Fibroblast of skin of back (primary cell): ENCODE data around the gene HOOK2.

Experiments used
- DNase-seq: peaks from one replicate; pipeline ENCODE4 v3.0.0-alpha.2; 2013

The HOOK2 gene

GRCh38 chr19:12794196-12794941, 19.0 kb upstream of the HOOK2 start:
- no peak for DNase-seq

DNA sequence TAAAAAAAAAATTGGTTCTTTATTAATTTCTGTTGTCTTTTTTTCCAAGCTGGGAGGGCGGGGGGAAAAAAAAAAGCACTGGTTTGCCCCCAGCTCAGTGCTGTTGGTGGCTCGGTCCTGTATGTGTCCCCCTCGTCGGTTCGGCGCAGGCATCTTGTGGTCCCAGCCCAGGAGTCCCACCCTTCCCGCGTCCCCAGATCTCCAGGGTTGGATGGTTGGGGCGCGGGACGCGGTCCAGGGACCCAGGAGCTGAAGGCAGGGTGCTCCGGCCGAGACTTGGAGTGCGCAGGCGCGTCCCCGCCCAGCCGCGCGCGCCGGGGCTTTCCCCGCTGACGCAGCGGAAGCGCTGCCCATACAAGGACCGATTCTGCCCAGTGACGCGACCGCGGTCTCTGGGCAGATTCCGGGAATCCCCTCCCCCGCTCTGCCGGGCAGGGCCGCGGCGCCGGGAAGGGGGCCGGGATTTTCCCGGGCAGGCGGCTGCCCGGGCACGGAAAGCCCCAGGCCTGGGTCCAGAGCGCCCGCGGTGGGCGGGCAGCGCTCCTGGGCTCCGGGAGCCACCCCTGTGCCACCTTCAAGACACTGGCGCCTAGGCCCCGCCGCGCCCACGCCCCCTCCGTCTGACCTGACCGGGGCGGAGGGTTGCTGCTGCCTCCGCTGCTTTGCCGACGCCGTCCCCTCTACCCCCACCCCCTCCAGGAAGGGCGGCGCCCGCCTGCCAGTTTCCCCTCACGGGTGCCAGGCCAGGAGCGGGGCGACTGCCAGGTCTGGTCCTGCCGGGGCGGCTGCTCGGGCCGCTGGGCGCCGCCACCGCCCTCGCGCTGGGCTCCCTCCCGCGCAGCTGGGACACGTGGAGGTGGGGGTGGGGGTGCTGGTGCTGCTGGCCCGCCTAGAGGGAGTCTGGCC, 18.2 kb upstream of the HOOK2 start:
- DNase-seq: peak; percentile 91

GRCh38 chr19:12792853-12793289, 17.5 kb upstream of the HOOK2 start:
- no peak for DNase-seq

DNA sequence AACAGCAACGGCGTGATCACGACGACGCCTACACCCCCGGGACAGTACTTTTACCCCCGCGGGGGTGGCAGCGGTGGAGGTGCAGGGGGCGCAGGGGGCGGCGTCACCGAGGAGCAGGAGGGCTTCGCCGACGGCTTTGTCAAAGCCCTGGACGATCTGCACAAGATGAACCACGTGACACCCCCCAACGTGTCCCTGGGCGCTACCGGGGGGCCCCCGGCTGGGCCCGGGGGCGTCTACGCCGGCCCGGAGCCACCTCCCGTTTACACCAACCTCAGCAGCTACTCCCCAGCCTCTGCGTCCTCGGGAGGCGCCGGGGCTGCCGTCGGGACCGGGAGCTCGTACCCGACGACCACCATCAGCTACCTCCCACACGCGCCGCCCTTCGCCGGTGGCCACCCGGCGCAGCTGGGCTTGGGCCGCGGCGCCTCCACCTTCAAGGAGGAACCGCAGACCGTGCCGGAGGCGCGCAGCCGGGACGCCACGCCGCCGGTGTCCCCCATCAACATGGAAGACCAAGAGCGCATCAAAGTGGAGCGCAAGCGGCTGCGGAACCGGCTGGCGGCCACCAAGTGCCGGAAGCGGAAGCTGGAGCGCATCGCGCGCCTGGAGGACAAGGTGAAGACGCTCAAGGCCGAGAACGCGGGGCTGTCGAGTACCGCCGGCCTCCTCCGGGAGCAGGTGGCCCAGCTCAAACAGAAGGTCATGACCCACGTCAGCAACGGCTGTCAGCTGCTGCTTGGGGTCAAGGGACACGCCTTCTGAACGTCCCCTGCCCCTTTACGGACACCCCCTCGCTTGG, 16.9 kb upstream of the HOOK2 start:
- DNase-seq: peak; percentile 60

DNA sequence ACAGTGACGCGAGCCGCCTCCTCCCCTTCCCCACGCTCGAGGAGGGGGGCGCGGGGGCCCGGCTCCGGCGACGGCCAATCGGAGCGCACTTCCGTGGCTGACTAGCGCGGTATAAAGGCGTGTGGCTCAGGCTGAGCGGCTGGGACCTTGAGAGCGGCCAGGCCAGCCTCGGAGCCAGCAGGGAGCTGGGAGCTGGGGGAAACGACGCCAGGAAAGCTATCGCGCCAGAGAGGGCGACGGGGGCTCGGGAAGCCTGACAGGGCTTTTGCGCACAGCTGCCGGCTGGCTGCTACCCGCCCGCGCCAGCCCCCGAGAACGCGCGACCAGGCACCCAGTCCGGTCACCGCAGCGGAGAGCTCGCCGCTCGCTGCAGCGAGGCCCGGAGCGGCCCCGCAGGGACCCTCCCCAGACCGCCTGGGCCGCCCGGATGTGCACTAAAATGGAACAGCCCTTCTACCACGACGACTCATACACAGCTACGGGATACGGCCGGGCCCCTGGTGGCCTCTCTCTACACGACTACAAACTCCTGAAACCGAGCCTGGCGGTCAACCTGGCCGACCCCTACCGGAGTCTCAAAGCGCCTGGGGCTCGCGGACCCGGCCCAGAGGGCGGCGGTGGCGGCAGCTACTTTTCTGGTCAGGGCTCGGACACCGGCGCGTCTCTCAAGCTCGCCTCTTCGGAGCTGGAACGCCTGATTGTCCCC, 16.1 kb upstream of the HOOK2 start, which contains the start of gene JUNB:
JUNB (plus strand) TSS at position 142 of the 706 bp plus-strand sequence; CDS start at position 428, 286 bp downstream.
- DNase-seq: peak; percentile 96

DNA sequence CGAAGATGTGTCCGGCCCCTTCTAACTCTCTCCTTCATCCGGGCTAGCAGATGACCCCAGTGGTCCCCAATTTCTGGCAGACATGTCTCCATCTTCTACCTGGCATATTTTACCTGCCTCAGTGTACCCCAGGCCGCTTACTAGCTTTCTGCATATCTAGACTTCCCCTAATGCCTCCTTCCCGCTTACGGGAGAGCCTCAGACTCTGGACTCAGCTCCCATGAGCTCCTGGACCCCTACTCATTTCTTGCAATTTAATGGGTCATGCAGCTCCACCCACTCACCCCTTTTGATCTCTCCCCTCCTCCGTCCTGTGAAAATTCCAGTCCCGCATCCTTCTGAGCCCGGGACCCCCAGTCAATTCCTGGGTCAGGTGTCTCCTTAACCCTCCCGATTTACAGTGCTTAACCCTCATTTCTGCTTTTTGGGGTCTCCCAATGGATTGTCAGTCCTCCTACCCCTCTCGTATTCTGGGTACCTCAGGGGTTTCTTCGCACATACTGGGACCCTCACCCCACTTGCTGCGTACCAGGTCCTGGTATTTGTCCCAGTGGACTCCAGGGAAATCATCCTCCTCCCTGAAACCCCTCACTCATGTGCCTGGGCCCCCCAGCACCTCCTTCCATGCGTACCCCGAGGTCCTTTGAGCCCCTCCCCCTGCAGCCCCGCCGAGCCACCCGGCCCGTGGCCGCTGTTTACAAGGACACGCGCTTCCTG, 15.4 kb upstream of the HOOK2 start:
- no peak for DNase-seq

DNA sequence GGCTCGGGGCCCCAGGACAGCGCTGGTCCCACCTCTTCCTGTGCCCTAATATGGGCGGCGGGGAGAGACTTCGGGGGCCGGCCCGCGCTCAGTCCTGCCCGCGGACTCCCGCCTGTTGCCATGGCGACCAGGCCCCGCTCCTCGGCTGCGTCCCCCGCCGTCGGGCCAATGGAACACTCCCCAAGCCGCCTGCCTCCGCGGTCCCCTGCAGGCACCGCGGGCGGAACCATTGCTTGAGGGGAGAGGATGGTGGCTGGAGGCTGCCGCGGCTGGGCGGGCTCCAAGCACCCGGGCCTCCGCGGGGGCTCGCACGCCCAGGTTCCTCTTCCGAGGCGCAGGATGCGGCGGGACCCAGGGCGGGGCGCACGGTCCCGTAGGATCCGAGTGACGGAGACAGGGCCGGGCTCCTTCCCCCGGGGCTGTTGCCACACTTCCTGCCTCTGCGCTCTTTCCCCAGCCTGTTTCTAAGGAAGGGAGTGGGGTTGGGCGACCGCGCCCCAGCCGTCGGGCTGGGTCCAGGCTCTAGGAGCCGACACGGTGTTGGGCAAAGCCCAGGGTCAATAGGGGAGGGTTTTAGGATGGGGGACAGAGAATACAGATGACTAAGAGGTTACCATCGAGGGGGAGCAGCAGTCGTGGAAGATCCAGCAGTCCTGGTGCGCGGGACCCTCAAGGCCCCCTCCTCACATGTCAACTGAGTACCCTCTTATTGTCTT, 14.7 kb upstream of the HOOK2 start:
- DNase-seq: peak; percentile 97

DNA sequence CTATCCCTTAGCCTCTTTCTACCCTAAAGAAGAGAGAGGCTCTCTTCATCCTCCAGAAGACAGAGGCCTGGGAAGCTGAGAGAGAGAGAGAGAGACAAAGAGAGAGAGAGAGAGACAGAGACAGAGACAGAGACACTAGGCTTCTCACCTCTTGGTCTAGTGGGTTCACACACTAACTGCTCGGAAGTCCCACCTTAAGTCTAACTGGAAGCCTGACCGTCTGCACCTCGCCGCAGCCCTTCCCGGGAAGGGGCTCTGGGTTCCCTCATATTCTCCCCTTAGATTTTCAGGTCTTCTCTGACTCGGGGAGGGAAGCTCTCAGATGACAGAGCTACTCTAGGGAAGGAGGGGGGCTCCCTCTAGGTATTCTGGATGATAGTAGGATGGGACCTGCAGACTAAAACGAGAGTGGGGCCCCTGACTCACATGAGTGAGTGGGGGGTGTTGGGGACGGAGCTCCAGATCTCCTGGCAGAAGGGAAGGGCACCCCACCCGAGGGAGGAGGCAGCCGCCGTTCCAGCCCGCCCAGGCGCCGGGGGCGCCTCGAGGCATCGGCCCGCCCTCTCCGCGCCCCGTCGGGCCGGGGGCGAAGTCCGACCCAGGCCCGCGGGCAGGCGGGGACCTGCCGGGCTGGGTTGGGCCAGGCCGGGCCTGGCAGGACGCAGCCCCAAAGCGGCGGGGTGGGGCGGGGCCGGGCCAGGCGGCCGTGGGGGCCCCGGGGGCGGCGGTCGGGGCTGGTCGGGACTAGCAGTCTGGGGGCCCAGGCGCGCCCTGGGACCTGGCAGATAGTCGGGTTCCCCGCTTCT, 13.9 kb upstream of the HOOK2 start:
- DNase-seq: no peak

GRCh38 chr19:12788682-12789097, 13.3 kb upstream of the HOOK2 start:
- DNase-seq: peak; percentile 77

- no peak for DNase-seq
Measured at GRCh38 chr19:12788042-12788681, 12.8 kb upstream of the HOOK2 start.

GRCh38 chr19:12787458-12787857, 12.1 kb upstream of the HOOK2 start:
- no peak for DNase-seq

GRCh38 chr19:12786952-12787351, 11.6 kb upstream of the HOOK2 start:
- DNase-seq: no peak

- DNase-seq: no peak
Measured at GRCh38 chr19:12786141-12786870, 11.0 kb upstream of the HOOK2 start.

DNA sequence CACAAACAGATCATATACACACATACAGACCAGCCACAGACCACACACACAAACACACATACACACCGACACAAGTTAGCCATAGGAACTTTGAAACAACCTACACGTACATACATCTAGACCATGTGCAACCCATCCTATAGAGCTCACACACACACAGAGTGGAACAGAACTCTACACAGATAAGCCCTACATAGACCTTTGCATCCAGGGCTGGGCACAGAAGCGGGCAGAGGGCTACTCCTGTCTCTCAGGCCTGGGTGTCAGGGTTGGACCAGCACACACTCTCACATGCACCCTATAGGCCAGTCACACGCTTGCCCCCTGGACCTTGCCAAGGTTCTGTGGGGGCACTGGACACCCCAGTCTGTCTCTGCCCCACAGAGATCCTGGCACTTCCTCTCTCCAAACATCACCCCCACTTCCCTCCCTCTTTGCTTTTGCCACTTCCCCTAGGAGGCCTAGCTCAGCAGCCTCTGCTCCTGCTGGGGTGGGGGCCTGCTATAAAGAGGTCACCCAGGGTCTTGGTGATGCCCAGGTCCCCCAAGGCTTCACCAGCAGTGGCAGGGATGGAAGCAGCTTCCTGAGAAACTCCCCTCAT, 10.2 kb upstream of the HOOK2 start:
- no peak for DNase-seq

DNA sequence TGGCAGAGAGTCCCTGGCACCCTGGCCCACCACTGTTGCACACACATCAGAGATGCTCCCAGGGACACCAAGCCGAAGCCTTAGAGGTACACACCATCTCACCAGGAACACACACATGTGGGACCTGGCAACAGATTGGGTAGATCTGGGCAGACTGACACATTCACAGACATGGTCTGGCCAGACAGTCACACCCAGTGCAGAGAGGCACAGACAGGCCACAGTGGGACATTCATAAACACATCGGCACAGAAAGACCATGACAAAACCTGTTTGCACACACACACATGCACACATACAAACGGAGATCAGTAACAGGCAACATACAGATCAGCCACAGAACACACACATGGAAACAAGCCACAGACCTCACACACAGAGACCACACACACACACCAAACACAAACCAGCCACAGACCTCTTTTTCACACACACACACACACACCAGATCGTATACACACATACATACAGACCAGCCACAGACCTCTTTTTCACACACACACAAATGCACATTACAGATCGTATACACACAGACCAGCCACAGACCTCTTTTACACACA, 9.6 kb upstream of the HOOK2 start:
- DNase-seq: no peak

GRCh38 chr19:12784394-12784870, 9.1 kb upstream of the HOOK2 start:
- DNase-seq: peak; percentile 50

DNA sequence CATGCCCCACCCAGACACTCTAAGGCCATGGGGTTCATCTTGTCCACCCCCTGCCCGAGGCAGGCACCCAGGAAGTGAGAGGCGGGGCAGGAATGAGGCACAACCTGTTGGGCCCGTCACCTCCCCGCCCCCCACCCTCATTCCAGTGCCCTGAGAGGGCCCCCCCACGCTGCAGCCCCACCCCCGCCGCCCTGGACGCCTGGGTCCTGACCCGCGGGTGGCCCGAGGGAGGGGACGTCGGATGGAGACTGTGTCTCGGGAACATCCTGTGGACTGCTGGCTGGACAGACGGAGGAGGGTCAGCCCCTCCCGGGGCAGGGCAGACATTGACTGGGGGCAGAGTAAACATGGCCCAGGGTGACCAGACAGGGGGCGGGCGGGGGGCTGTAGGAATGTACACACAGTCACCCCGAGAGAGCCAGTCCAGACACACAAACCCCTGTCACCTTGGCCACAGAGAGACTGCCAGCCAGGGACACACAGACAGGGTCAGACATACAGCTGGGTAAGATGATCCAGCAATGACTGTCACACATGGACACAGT, 8.6 kb upstream of the HOOK2 start:
- peak; percentile 70 for DNase-seq
